ENCODE measurements around the gene DGKB.

GRCh38 chr7:14673202-14673601 lies 229.3 kb downstream of the DGKB start:
- TF ChIP-seq TAF1 (IDR thresholded peaks at IDR 0.05; ENCODE audit: low read depth) = no peak
- TF ChIP-seq EGR1 (IDR thresholded peaks at IDR 0.05) = no peak
- no peak for TF ChIP-seq ZBTB7A (IDR thresholded peaks at IDR 0.05; ENCODE audit: low read depth)
- TF ChIP-seq RAD21 (IDR thresholded peaks at IDR 0.05; ENCODE audit: low read depth) = no peak
- no peak for TF ChIP-seq NFIC (IDR thresholded peaks at IDR 0.05)
- TF ChIP-seq, protein P1, sequence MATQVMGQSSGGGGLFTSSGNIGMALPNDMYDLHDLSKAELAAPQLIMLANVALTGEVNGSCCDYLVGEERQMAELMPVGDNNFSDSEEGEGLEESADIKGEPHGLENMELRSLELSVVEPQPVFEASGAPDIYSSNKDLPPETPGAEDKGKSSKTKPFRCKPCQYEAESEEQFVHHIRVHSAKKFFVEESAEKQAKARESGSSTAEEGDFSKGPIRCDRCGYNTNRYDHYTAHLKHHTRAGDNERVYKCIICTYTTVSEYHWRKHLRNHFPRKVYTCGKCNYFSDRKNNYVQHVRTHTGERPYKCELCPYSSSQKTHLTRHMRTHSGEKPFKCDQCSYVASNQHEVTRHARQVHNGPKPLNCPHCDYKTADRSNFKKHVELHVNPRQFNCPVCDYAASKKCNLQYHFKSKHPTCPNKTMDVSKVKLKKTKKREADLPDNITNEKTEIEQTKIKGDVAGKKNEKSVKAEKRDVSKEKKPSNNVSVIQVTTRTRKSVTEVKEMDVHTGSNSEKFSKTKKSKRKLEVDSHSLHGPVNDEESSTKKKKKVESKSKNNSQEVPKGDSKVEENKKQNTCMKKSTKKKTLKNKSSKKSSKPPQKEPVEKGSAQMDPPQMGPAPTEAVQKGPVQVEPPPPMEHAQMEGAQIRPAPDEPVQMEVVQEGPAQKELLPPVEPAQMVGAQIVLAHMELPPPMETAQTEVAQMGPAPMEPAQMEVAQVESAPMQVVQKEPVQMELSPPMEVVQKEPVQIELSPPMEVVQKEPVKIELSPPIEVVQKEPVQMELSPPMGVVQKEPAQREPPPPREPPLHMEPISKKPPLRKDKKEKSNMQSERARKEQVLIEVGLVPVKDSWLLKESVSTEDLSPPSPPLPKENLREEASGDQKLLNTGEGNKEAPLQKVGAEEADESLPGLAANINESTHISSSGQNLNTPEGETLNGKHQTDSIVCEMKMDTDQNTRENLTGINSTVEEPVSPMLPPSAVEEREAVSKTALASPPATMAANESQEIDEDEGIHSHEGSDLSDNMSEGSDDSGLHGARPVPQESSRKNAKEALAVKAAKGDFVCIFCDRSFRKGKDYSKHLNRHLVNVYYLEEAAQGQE (IDR thresholded peaks at IDR 0.05; ENCODE audit: low read depth) = no peak
- TF ChIP-seq EP300 (IDR thresholded peaks at IDR 0.05; ENCODE audit: borderline replicate concordance) = no peak
- TF ChIP-seq YY1 (IDR thresholded peaks at IDR 0.05; ENCODE audit: low read depth) = no peak
- TF ChIP-seq TCF12 (IDR thresholded peaks at IDR 0.05; ENCODE audit: low read depth) = no peak
- TF ChIP-seq CREB1 (IDR thresholded peaks at IDR 0.05; ENCODE audit: low read depth) = no peak
- no peak for TF ChIP-seq CEBPB (IDR thresholded peaks at IDR 0.05)
- no peak for TF ChIP-seq FOXM1 (IDR thresholded peaks at IDR 0.05; ENCODE audit: borderline replicate concordance, low read depth)

All from Ishikawa (cell line).